ENCODE measurements around the gene RSPO3. TPM values are rescaled to one million over a fixed set of nuclear protein-coding genes. Genes with fewer than 3 reads are reported as not detected.
"Not testable (repeated sequence)": the region's sequence is repeated elsewhere in the genome, so short reads cannot be mapped to it uniquely, and the experiment has no call there.

Gene RSPO3
- total RNA-seq, 1 donor from 2014 or later, result not detected

DNA sequence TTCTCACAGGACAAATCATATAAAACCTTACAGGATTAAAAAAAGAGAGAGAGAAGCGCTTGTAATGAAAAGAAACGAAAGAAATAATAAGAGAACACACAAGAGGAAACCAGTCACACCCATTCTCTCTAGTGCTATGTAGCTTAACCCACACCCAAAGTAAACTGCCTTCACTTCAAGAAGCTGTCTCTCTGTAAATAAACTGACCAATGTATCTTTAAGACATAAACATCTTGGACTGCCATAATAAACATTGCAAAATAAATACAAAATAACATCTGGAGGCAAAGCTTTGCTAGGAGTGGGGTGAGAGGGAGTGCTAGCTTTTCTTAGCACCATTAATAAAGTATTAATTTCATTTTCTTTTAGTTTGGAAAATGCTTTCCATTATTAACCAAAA lies 86.6 kb downstream of the RSPO3 start:
- H3K27ac Mint-ChIP-seq (ENCODE audit: unreplicated experiment), result no peak overlapping the region
- TF ChIP-seq, protein P1, sequence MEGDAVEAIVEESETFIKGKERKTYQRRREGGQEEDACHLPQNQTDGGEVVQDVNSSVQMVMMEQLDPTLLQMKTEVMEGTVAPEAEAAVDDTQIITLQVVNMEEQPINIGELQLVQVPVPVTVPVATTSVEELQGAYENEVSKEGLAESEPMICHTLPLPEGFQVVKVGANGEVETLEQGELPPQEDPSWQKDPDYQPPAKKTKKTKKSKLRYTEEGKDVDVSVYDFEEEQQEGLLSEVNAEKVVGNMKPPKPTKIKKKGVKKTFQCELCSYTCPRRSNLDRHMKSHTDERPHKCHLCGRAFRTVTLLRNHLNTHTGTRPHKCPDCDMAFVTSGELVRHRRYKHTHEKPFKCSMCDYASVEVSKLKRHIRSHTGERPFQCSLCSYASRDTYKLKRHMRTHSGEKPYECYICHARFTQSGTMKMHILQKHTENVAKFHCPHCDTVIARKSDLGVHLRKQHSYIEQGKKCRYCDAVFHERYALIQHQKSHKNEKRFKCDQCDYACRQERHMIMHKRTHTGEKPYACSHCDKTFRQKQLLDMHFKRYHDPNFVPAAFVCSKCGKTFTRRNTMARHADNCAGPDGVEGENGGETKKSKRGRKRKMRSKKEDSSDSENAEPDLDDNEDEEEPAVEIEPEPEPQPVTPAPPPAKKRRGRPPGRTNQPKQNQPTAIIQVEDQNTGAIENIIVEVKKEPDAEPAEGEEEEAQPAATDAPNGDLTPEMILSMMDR (conservative IDR thresholded peaks at IDR 0.05), result no peak
- no peaks in the 10 kb centered on the region for H3K9me3 Mint-ChIP-seq
- H3K4me1 Mint-ChIP-seq, result no peaks in the 10 kb centered on the region
- H3K4me3 Mint-ChIP-seq, result no peak overlapping the region
- H3K36me3 Mint-ChIP-seq (ENCODE audit: low read depth), result no peaks in the 10 kb centered on the region
- H3K27me3 Mint-ChIP-seq (ENCODE audit: low read depth), result no peaks in the 10 kb centered on the region
- DNase-seq (ENCODE audit: low read depth, low spot score), result no peak

DNA sequence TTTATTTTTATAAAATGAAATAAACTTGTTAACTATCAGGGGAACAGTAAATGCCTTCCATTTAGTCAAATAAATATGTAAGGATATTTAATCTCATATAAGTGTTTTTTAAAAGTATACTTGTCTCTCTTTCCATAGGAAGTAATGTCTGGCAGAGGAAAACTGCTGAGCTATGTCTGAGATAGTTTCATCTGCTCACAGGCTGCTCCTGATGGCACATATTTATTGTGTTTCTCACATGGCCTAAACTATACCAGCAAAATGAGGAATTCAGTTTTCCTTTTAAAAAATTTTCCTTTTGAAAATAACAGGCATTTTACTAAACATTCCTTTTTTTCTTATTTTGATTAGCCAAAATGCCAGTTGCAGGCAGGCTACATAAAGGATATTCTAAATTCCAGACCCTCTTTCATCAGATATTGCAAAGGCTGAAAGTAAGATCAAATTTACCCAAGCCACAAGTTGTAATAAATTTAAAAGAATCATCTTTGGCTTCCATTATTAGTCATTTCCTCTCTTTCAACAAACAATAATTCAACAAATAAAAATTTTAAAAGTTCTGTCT lies 88.1 kb downstream of the RSPO3 start:
- no peak for DNase-seq (ENCODE audit: low read depth, low spot score)
- Mint-ChIP-seq H3K4me1 (no peaks in the 10 kb centered on the region), H3K9me3 (no peaks in the 10 kb centered on the region), H3K27ac (ENCODE audit: unreplicated experiment) (no peak overlapping the region), H3K4me3 (no peak overlapping the region), H3K36me3 (ENCODE audit: low read depth) (no peaks in the 10 kb centered on the region), H3K27me3 (ENCODE audit: low read depth) (no peaks in the 10 kb centered on the region)
- TF ChIP-seq, protein P1 (conservative IDR thresholded peaks at IDR 0.05), result no peak

DNA sequence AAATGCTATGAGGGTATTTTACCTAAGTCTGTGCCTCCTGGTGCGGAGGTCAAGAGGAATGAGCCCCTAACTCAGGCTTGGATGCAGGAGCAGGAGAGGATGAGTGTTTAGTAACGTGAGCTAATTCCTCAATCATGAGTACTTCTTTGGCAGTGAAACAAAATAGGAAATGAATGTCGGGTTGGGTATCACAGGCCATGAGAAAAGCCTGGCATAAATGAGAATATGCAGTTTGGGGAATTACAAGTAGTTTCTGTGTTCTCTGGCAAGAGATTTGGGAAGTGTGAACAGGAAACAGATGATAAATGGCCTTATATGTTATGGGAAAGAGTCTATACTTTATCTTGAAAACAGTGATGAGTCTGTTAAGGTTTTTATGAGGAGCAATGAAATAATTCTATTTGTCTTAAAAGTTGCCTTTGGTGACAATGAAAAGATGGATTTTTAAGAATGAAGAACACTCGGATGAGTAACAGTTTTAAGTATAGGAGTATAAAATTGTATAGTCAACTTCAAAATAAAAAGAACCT lies 89.2 kb downstream of the RSPO3 start:
- TF ChIP-seq, protein P1 (conservative IDR thresholded peaks at IDR 0.05), result no peak
- H3K36me3 Mint-ChIP-seq (ENCODE audit: low read depth), result no peaks in the 10 kb centered on the region
- H3K9me3 Mint-ChIP-seq, result no peaks in the 10 kb centered on the region
- no peak overlapping the region for H3K4me3 Mint-ChIP-seq
- H3K27ac Mint-ChIP-seq (ENCODE audit: unreplicated experiment), result no peak overlapping the region
- H3K27me3 Mint-ChIP-seq (ENCODE audit: low read depth), result no peaks in the 10 kb centered on the region
- no peaks in the 10 kb centered on the region for H3K4me1 Mint-ChIP-seq
- DNase-seq (ENCODE audit: low read depth, low spot score), result no peak

DNA sequence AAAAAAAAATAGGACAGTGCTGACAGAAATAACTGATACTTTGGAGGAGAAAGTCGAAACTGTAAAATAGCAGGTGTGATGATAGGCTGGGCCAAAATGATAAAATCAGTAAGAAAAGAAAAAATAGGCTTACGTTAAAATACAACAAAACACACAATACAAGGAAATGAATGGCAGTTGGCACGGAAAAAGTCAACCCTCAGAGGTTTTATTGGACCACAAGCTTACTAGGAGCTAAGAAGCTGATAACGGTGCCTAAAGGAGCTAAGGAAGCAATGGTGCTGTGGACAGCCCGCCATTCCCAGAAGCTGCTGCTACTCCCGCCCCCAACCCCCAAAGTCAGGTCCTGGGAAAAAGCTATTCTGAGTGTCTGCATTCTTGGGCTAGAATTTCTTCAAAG lies 92.3 kb downstream of the RSPO3 start:
- TF ChIP-seq, protein P1 (conservative IDR thresholded peaks at IDR 0.05), result no peak
- no peaks in the 10 kb centered on the region for H3K36me3 Mint-ChIP-seq (ENCODE audit: low read depth)
- H3K4me1 Mint-ChIP-seq, result no peaks in the 10 kb centered on the region
- H3K27me3 Mint-ChIP-seq (ENCODE audit: low read depth), result no peaks in the 10 kb centered on the region
- no peak for DNase-seq (ENCODE audit: low read depth, low spot score)
- peaks cover 2% of the 10 kb centered on the region for H3K9me3 Mint-ChIP-seq
- no peak overlapping the region for H3K4me3 Mint-ChIP-seq
- no peak overlapping the region for H3K27ac Mint-ChIP-seq (ENCODE audit: unreplicated experiment)

DNA sequence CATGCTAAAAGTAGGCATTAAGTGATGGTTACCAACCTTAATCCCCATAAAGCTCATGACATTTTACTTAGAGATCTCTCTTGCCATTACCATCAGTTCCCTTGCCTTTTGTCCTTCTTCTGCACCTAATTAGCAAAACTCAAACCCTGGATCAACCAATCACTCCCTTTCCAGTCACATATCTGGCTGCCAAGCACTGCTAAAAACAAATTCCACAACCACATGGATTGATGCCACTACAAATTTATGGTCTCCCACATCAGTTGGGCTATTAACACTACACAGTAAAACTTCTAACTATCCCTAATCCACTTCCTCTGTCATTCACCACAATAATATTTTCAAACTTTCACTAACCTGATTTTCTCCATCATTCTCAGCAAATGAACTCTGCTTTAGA lies 93.9 kb downstream of the RSPO3 start:
- TF ChIP-seq, protein P1 (conservative IDR thresholded peaks at IDR 0.05), result no peak
- Mint-ChIP-seq H3K27me3 (ENCODE audit: low read depth) (no peaks in the 10 kb centered on the region), H3K4me3 (no peak overlapping the region), H3K9me3 (peaks cover 2% of the 10 kb centered on the region), H3K4me1 (no peaks in the 10 kb centered on the region), H3K36me3 (ENCODE audit: low read depth) (no peaks in the 10 kb centered on the region), H3K27ac (ENCODE audit: unreplicated experiment) (no peak overlapping the region)
- no peak for DNase-seq (ENCODE audit: low read depth, low spot score)

DNA sequence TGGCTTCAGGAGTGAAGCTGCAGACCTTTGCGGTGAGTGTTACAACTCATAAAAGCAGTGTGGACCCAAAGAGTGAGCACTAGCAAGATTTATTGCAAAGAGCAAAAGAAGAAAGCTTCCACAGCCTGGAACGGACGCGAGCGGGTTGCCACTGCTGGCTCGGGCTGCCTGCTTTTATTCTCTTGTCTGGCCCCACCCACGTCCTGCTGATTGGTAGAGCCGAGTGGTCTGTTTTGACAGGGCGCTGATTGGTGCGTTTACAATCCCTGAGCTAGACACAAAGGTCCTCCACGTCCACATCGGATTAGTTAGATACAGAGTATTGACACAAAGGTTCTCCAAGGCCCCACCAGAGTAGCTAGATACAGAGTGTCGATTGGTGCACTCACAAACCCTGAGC lies 95.6 kb downstream of the RSPO3 start:
- not testable (repeated sequence) for H3K9me3 Mint-ChIP-seq; H3K4me3 Mint-ChIP-seq; H3K4me1 Mint-ChIP-seq; H3K27ac Mint-ChIP-seq (ENCODE audit: unreplicated experiment); H3K36me3 Mint-ChIP-seq (ENCODE audit: low read depth); DNase-seq (ENCODE audit: low read depth, low spot score); H3K27me3 Mint-ChIP-seq (ENCODE audit: low read depth)

DNA sequence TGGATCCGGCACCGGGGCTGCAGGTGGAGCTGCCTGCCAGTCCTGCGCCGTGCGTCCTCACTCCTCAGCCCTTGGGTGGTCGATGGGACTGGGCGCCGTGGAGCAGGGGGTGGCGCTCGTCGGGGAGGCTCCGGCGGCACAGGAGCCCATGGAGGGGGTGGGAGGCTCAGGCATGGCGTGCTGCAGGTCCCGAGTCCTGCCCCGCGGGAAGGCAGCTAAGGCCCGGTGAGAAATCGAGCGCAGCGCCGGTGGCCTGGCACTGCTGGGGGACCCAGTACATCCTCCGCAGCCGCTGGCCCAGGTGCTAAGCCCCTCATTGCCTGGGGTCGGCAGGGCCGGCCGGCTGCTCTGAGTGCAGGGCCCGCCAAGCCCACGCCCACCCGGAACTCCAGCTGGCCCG lies 96.1 kb downstream of the RSPO3 start:
- H3K27ac Mint-ChIP-seq (ENCODE audit: unreplicated experiment); DNase-seq (ENCODE audit: low read depth, low spot score); H3K27me3 Mint-ChIP-seq (ENCODE audit: low read depth); H3K4me3 Mint-ChIP-seq; H3K9me3 Mint-ChIP-seq; H3K36me3 Mint-ChIP-seq (ENCODE audit: low read depth); H3K4me1 Mint-ChIP-seq: not testable (repeated sequence)
